Gastrocnemius medialis (tissue), 4 donors: ENCODE measurements around the gene MICU1. TPM values are rescaled to one million over a fixed set of nuclear protein-coding genes. Genes with fewer than 3 reads are reported as not detected.

ENCODE experiments used
- ATAC-seq, 2 donors: fragments of 150-250 bp; one replicate each; pipeline ENCODE4 v1.9.1; 2016
- DNase-seq, 2 donors: peaks; one replicate each; pipeline ENCODE4 v3.0.0-alpha.2; 2019
- H3K27ac ChIP-seq, 4 donors: fragments of 200-600 bp; sonication (generic); 1 replicate in 1 of 4; 2 replicates in 3 of 4; pipeline ENCODE4 v1.5.1; 2016 to 2018; ENCODE audit warnings: mild to moderate bottlenecking in 2 of 4, moderate library complexity in 1 of 4
- H3K27me3 ChIP-seq, 3 donors: fragments of 200-600 bp; sonication (generic) in 2 of 3; 1 replicate in 1 of 3; 2 replicates in 2 of 3; pipeline versions ENCODE4 v1.5.1 to v1.6.0; 2016 to 2019; ENCODE audit warnings: mild to moderate bottlenecking in 1 of 3, moderate library complexity in 1 of 3
- H3K36me3 ChIP-seq, 2 donors: fragments of 200-600 bp; sonication (generic) in 1 of 2; one replicate each; pipeline ENCODE4 v1.5.1; 2017 to 2018
- H3K4me1 ChIP-seq, 2 donors: fragments of 200-600 bp; sonication (generic) in 1 of 2; one replicate each; pipeline ENCODE4 v1.5.1; 2016 to 2017; ENCODE audit warnings: mild to moderate bottlenecking in 2 of 2
- H3K4me3 ChIP-seq, 4 donors: fragments of 200-600 bp; sonication (generic) in 3 of 4; 1 replicate in 1 of 4; 2 replicates in 3 of 4; pipeline ENCODE4 v1.5.1; 2016 to 2019; ENCODE audit warnings: mild to moderate bottlenecking in 2 of 4
- H3K9me3 ChIP-seq, 3 donors: fragments of 200-600 bp; sonication (generic) in 2 of 3; 1 replicate in 1 of 3; 2 replicates in 2 of 3; pipeline ENCODE4 v1.5.1; 2016 to 2019
- POLR2A ChIP-seq, 2 donors: fragments of 450-650 bp; IDR thresholded peaks; one replicate each; pipeline ENCODE4 v1.6.1; 2017; ENCODE audit warnings: antibody characterized with exemption in 2 of 2, mild to moderate bottlenecking in 2 of 2, moderate library complexity in 2 of 2
- in situ Hi-C, 4 donors: fragments of 200-750 bp; cut with MboI; loops; one replicate each; pipeline versions ENCODE4 v1.15.0 to v1.8.0; 2017; ENCODE audit warnings: low sequenced_read_pairs in 4 of 4
- intact Hi-C: fragments of 100-400 bp; cut with DNase I; formaldehyde crosslinking; loops from one replicate; pipeline ENCODE4 v1.15.1; 2023; ENCODE audit warnings: low total_unique reads
- total RNA-seq, 4 donors: library from RNA; depleted of rRNA; stranded (reverse); fragments of >200 nt; gene quantifications; one replicate each; pipeline versions ENCODE4 v1.1.0 to v1.2.3, GENCODE V29; 2016
- TF ChIP-seq, protein P1 (sequence below), 5 experiments: fragments of 450-650 bp in 3 of 5; fragments of 200-600 bp in 2 of 5; sonication (generic) in 2 of 5; IDR thresholded peaks in 4 of 5; conservative IDR thresholded peaks in 1 of 5; 1 replicate in 4 of 5; 2 replicates in 1 of 5; pipeline ENCODE4 v1.5.1; 2016 to 2019; ENCODE audit warnings: antibody characterized with exemption in 5 of 5, mild to moderate bottlenecking in 3 of 5, moderate library complexity in 3 of 5

MICU1 gene
- total RNA-seq, 4 donors from 2014 or later = 42.7 to 62.2 (median 51.9) TPM

DNA sequence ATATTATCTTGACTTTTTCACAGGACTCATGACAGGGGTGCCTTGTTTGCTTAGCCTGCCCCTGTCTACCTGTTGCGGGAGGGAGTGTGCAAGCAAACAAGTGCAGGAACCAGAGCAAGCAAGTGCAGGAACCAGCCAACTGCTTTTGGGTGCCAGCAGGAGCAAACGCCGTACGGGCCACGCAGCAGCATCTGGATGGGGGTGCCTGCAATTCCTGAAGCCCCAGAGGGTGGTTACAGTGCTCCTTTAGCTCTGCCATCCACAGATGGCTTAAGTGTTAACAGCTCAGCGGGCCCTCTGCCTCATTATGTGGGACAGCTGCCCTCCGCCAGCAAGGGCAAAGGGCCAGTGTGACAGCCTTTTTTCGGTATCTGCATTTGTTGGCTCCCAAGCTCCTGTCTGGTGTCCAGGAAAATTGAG is 83.5 kb downstream of the MICU1 start:
- in situ Hi-C loops (no loop called here), intact Hi-C loops (no loop called here)
- Histone ChIP-seq H3K36me3 (no peaks in the 10 kb centered on the region), H3K4me1 (no peaks in the 10 kb centered on the region), H3K27ac (no peak overlapping the region), H3K9me3 (no peaks in the 10 kb centered on the region), H3K27me3 (no peaks in the 10 kb centered on the region), H3K4me3 (no peak overlapping the region)
- DNase-seq = no peak
- TF ChIP-seq POLR2A (IDR thresholded peaks at IDR 0.05) = no peak
- TF ChIP-seq, protein P1, sequence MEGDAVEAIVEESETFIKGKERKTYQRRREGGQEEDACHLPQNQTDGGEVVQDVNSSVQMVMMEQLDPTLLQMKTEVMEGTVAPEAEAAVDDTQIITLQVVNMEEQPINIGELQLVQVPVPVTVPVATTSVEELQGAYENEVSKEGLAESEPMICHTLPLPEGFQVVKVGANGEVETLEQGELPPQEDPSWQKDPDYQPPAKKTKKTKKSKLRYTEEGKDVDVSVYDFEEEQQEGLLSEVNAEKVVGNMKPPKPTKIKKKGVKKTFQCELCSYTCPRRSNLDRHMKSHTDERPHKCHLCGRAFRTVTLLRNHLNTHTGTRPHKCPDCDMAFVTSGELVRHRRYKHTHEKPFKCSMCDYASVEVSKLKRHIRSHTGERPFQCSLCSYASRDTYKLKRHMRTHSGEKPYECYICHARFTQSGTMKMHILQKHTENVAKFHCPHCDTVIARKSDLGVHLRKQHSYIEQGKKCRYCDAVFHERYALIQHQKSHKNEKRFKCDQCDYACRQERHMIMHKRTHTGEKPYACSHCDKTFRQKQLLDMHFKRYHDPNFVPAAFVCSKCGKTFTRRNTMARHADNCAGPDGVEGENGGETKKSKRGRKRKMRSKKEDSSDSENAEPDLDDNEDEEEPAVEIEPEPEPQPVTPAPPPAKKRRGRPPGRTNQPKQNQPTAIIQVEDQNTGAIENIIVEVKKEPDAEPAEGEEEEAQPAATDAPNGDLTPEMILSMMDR (IDR thresholded peaks at IDR 0.05 in 4 of 5, conservative IDR thresholded peaks at IDR 0.05 in 1 of 5) = no peak
- no peak for ATAC-seq

DNA sequence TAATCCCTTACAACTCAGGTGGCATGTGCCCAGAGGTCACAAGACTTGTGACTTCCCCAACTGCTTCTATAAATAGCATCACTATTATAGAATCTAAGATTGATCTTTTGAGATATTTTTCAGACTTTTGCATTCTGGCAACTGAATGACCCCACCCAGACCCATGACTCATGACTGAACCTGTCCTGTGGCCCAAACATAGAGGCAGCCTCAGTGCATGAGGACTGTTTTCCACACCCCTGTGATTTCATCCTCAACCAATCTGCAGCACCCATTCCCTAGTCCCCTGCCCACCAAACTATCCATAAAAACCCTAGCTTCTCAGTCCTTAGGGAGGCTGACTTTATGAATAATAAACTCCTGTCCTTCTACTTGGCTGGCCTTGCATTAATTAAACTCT is 84.5 kb downstream of the MICU1 start:
- H3K36me3 ChIP-seq = no peaks in the 10 kb centered on the region
- in situ Hi-C loops = no loop called here

DNA sequence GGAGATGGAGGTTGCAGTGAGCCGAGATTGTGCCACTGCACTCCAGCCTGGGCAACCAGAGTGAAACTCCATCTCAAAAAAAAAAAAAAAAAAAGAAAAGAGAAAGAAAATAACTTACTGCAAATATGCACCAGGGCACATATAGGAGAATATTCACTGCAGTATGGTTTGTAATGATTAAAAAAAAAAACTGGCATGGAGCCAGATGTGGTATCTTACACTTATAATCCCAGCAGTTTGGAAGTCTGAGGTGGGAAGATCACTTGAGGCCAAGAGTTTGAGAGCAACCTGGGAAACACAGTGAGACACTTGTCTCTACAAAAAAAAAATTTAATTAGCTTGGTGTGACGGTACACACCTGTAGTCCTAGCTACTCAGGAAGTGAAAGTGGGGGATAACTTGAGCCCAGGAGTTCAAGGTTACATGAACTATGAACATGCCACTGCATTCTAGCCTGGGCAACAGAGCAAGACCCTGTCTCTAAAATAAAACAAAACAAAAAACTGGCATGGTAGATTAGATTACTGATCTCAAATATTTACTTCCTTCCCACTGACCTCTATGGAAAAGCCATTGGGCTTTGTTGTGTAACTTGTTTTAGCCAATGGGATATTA is 85.6 kb downstream of the MICU1 start:
- no peak overlapping the region for H3K4me3 ChIP-seq
- intact Hi-C loops = no loop called here
- in situ Hi-C loops = no loop called here
- DNase-seq (no peak), ATAC-seq (no peak)
- H3K27me3 ChIP-seq = no peaks in the 10 kb centered on the region
- no peak for TF ChIP-seq POLR2A (IDR thresholded peaks at IDR 0.05)
- TF ChIP-seq, protein P1 (IDR thresholded peaks at IDR 0.05 in 4 of 5, conservative IDR thresholded peaks at IDR 0.05 in 1 of 5) = no peak
- H3K27ac ChIP-seq = no peak overlapping the region
- no peaks in the 10 kb centered on the region for H3K36me3 ChIP-seq
- H3K4me1 ChIP-seq = peaks cover 0 to 3% of the 10 kb centered on the region in 2 donors
- no peaks in the 10 kb centered on the region for H3K9me3 ChIP-seq

More for the DNA sequence above, 84.5 kb downstream of the MICU1 start:
- Histone ChIP-seq H3K4me3 (no peak overlapping the region), H3K4me1 (peaks cover 0 to 3% of the 10 kb centered on the region in 2 donors), H3K27me3 (no peaks in the 10 kb centered on the region), H3K9me3 (no peaks in the 10 kb centered on the region), H3K27ac (no peak overlapping the region)
- TF ChIP-seq, protein P1 (IDR thresholded peaks at IDR 0.05 in 4 of 5, conservative IDR thresholded peaks at IDR 0.05 in 1 of 5) = no peak
- TF ChIP-seq POLR2A (IDR thresholded peaks at IDR 0.05) = no peak
- intact Hi-C loops = no loop called here
- ATAC-seq = no peak
- no peak for DNase-seq

DNA sequence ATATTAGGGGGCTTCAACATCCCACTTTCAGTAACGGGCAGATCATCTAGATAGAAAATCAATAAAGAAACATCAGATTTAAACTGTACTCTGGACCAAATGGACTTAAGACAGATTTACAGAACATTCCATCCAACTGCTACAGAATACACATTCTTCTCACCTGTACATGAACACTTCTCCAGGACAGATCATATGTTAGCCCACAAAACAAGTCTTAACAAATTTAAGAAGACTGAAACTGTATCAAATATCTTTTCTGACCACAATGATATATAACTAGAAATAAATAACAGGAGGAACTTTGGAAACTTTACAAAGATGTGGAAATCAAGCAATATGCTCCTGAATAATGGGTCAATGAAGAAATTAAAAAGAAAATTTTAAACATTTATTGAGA is 86.7 kb downstream of the MICU1 start:
- no peak for ATAC-seq
- Histone ChIP-seq H3K27me3 (no peaks in the 10 kb centered on the region), H3K4me3 (no peak overlapping the region), H3K9me3 (no peaks in the 10 kb centered on the region), H3K36me3 (no peaks in the 10 kb centered on the region), H3K27ac (no peak overlapping the region), H3K4me1 (peaks cover 0 to 3% of the 10 kb centered on the region in 2 donors)
- no peak for DNase-seq
- intact Hi-C loops = loop anchor here (1.0 kb wide), 1 partner anchor 15 kb away; no protein-coding TSS in a partner anchor
- in situ Hi-C loops = no loop called here
- TF ChIP-seq, protein P1 (IDR thresholded peaks at IDR 0.05 in 4 of 5, conservative IDR thresholded peaks at IDR 0.05 in 1 of 5) = no peak
- no peak for TF ChIP-seq POLR2A (IDR thresholded peaks at IDR 0.05)

DNA sequence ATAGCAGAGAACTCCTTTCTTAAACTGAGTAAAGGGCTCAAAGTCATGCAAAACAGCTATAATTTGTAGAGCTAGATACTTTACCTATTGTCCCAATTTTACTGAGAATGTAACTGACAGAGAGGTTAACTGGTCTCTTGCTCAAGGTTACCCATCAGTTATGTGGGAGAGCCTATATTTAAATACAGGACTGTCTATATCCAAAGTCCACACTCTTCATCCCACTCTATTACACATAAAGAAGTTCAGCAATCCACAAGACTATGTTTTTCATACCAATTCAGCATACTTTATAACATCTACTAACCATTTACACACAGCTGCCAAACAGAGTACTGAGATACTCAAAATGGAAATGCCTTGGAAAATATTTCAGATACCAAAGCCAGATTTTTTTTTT is 100.2 kb downstream of the MICU1 start:
- H3K36me3 ChIP-seq = no peaks in the 10 kb centered on the region
- DNase-seq = no peak
- no peaks in the 10 kb centered on the region for H3K4me1 ChIP-seq
- H3K27ac ChIP-seq = no peak overlapping the region
- in situ Hi-C loops = no loop called here
- H3K27me3 ChIP-seq = no peaks in the 10 kb centered on the region
- no peak overlapping the region for H3K4me3 ChIP-seq
- no peak for ATAC-seq
- TF ChIP-seq, protein P1 (IDR thresholded peaks at IDR 0.05 in 4 of 5, conservative IDR thresholded peaks at IDR 0.05 in 1 of 5) = no peak
- no peak for TF ChIP-seq POLR2A (IDR thresholded peaks at IDR 0.05)
- intact Hi-C loops = no loop called here
- no peaks in the 10 kb centered on the region for H3K9me3 ChIP-seq
